ENCODE data around the gene FAM181B. TPM values are rescaled to one million over a fixed set of nuclear protein-coding genes. Genes with fewer than 3 reads are reported as not detected.

The FAM181B gene
- total and polyA plus RNA-seq, 8 donors: 0.31 to 2.6 (median 1.0) TPM; not detected in 4

- no peaks in the 10 kb centered on the region for H3K9me3 ChIP-seq
- H3K4me3 ChIP-seq: no peak overlapping the region
- DNase-seq: no peak
- peaks cover 0 to 4% (median 0%) of the 10 kb centered on the region in 3 donors for H3K27me3 ChIP-seq
- H3K4me1 ChIP-seq: no peaks in the 10 kb centered on the region
- intact Hi-C loops (cut with DNase I; ENCODE audit: low total_unique reads): no loop called here
- no peak overlapping the region for H3K27ac ChIP-seq
- TF ChIP-seq POLR2A (IDR thresholded peaks at IDR 0.05) (no peak), CTCF (IDR thresholded peaks at IDR 0.05) (no peak), EP300 (IDR thresholded peaks at IDR 0.05) (no peak), POLR2AphosphoS5 (IDR thresholded peaks at IDR 0.05) (no peak)
- no peaks in the 10 kb centered on the region for H3K36me3 ChIP-seq
Measured at GRCh38 chr11:82752801-82753200, 19.1 kb upstream of the FAM181B start.

- intact Hi-C loops (cut with DNase I; ENCODE audit: low total_unique reads): no loop called here
- Histone ChIP-seq H3K27me3 (peaks cover 0 to 4% (median 0%) of the 10 kb centered on the region in 3 donors), H3K4me1 (no peaks in the 10 kb centered on the region), H3K4me3 (no peak overlapping the region), H3K36me3 (no peaks in the 10 kb centered on the region), H3K9me3 (no peaks in the 10 kb centered on the region), H3K27ac (no peak overlapping the region)
- peak in 1 of 2 donors; percentile 51 for DNase-seq
- 26 to 38% (median 30%) methylated on average over 9 of the region's 9 CpGs for WGBS, 5 donors
- TF ChIP-seq CTCF (IDR thresholded peaks at IDR 0.05) (no peak), EP300 (IDR thresholded peaks at IDR 0.05) (no peak), POLR2A (IDR thresholded peaks at IDR 0.05) (no peak), POLR2AphosphoS5 (IDR thresholded peaks at IDR 0.05) (no peak)
Measured at GRCh38 chr11:82750643-82751139, 17.0 kb upstream of the FAM181B start.

- Histone ChIP-seq H3K4me1 (no peaks in the 10 kb centered on the region), H3K4me3 (no peak overlapping the region), H3K9me3 (no peaks in the 10 kb centered on the region), H3K27me3 (peaks cover 0 to 4% (median 0%) of the 10 kb centered on the region in 3 donors), H3K27ac (no peak overlapping the region), H3K36me3 (no peaks in the 10 kb centered on the region)
- intact Hi-C loops (cut with DNase I; ENCODE audit: low total_unique reads): no loop called here
- whole genome bisulfite sequencing, 5 donors: 75 to 83% (median 81%) methylated on average over 8 of the region's 8 CpGs
- no peak for DNase-seq
- TF ChIP-seq CTCF (IDR thresholded peaks at IDR 0.05): no peak
- TF ChIP-seq POLR2A (IDR thresholded peaks at IDR 0.05): no peak
- no peak for TF ChIP-seq POLR2AphosphoS5 (IDR thresholded peaks at IDR 0.05)
- TF ChIP-seq EP300 (IDR thresholded peaks at IDR 0.05): no peak
Measured at GRCh38 chr11:82747471-82747870, 13.8 kb upstream of the FAM181B start.

- H3K9me3 ChIP-seq: no peaks in the 10 kb centered on the region
- TF ChIP-seq POLR2A (IDR thresholded peaks at IDR 0.05) (no peak), POLR2AphosphoS5 (IDR thresholded peaks at IDR 0.05) (no peak), EP300 (IDR thresholded peaks at IDR 0.05) (no peak), CTCF (IDR thresholded peaks at IDR 0.05) (no peak)
- DNase-seq: no peak
- H3K27me3 ChIP-seq: peaks cover 0 to 48% (median 13%) of the 10 kb centered on the region in 3 donors
- no peak overlapping the region for H3K4me3 ChIP-seq
- no peaks in the 10 kb centered on the region for H3K36me3 ChIP-seq
- no peak overlapping the region for H3K27ac ChIP-seq
- 28 to 38% (median 30%) methylated on average over 4 of the region's 4 CpGs for WGBS, 5 donors
- intact Hi-C loops (cut with DNase I; ENCODE audit: low total_unique reads): no loop called here
- H3K4me1 ChIP-seq: peaks cover 8 to 11% (median 9%) of the 10 kb centered on the region in 4 donors
Measured at GRCh38 chr11:82738091-82738490, 4.4 kb upstream of the FAM181B start.

Data from stomach (tissue), 9 donors.